NCI-H1105 treated with DMSO at 0.1 percent for 48 hours (cell line): ENCODE results near the gene ERC2.

Experiments used
- DNase-seq: peaks from one replicate; lab custom pipeline; 2025; lab: John Stamatoyannopoulos, UW

The ERC2 gene

GRCh38 chr3:55824406-55824805, 643.9 kb downstream of the ERC2 start:
- no peak for DNase-seq

- no peak for DNase-seq
These were observed 644.4 kb downstream of the ERC2 start for GRCh38 chr3:55823829-55824228.

- no peak for DNase-seq
These were observed 645.3 kb downstream of the ERC2 start for GRCh38 chr3:55823001-55823400.

- DNase-seq, result no peak
These were observed 649.3 kb downstream of the ERC2 start for GRCh38 chr3:55819005-55819404.

- no peak for DNase-seq
These were observed 649.8 kb downstream of the ERC2 start for GRCh38 chr3:55818485-55818884.

GRCh38 chr3:55816794-55817576, 651.3 kb downstream of the ERC2 start:
- DNase-seq, result no peak

- no peak for DNase-seq
These were observed 653.0 kb downstream of the ERC2 start for GRCh38 chr3:55815262-55815661.

- DNase-seq, result no peak
These were observed 654.8 kb downstream of the ERC2 start for GRCh38 chr3:55813268-55814097.

- no peak for DNase-seq
These were observed 655.8 kb downstream of the ERC2 start for GRCh38 chr3:55812394-55813013.

GRCh38 chr3:55807210-55807609, 661.1 kb downstream of the ERC2 start:
- DNase-seq, result no peak

GRCh38 chr3:55805169-55805568, 663.1 kb downstream of the ERC2 start:
- no peak for DNase-seq

GRCh38 chr3:55804170-55805095, 663.8 kb downstream of the ERC2 start:
- DNase-seq, result no peak

- DNase-seq, result no peak
These were observed 665.5 kb downstream of the ERC2 start for GRCh38 chr3:55802816-55803215.

- DNase-seq, result no peak
These were observed 666.6 kb downstream of the ERC2 start for GRCh38 chr3:55801676-55802075.

GRCh38 chr3:55801068-55801467, 667.2 kb downstream of the ERC2 start:
- no peak for DNase-seq

- DNase-seq, result no peak
These were observed 670.5 kb downstream of the ERC2 start for GRCh38 chr3:55797775-55798174.

- no peak for DNase-seq
These were observed 671.2 kb downstream of the ERC2 start for GRCh38 chr3:55797084-55797483.

- no peak for DNase-seq
These were observed 671.7 kb downstream of the ERC2 start for GRCh38 chr3:55796533-55796932.

GRCh38 chr3:55795746-55796145, 672.5 kb downstream of the ERC2 start:
- no peak for DNase-seq

- DNase-seq, result no peak
These were observed 673.0 kb downstream of the ERC2 start for GRCh38 chr3:55795296-55795695.

GRCh38 chr3:55792742-55793141, 675.5 kb downstream of the ERC2 start:
- no peak for DNase-seq

GRCh38 chr3:55792009-55792408, 676.3 kb downstream of the ERC2 start:
- DNase-seq, result no peak
